Fibroblast of lung (primary cell): ENCODE data around the gene ATG10. TPM values are rescaled to one million over a fixed set of nuclear protein-coding genes. Genes with fewer than 3 reads are reported as not detected.

ENCODE experiments used
- DNase-seq, 2 donors: peaks; one replicate each; pipeline versions ENCODE4 v3.0.0 to v3.0.0-alpha.2; 2010; ENCODE audit warnings: low read depth in 2 of 2
- H2AFZ ChIP-seq: 2 replicates; pipeline ENCODE4 v1.5.1; 2012; ENCODE audit warnings: low read length, control low read depth, inconsistent platforms
- H3K27ac ChIP-seq: 2 replicates; pipeline ENCODE4 v1.5.1; 2011; ENCODE audit warnings: low read length, control low read depth; ENCODE audit not compliant: insufficient read depth
- H3K27me3 ChIP-seq: 2 replicates; pipeline ENCODE4 v1.5.1; 2011; ENCODE audit warnings: mild to moderate bottlenecking, low read length; ENCODE audit not compliant: control insufficient read depth, insufficient read depth
- H3K36me3 ChIP-seq: 2 replicates; pipeline ENCODE4 v1.5.1; 2011; ENCODE audit warnings: low read length; ENCODE audit not compliant: control insufficient read depth, insufficient read depth
- H3K4me1 ChIP-seq: 2 replicates; pipeline ENCODE4 v1.5.1; 2011; ENCODE audit warnings: low read length; ENCODE audit not compliant: control insufficient read depth, insufficient read depth; ENCODE audit errors: extremely low read depth
- H3K4me2 ChIP-seq: 2 replicates; pipeline ENCODE4 v1.5.1; 2011; ENCODE audit warnings: low read length, control low read depth; ENCODE audit not compliant: insufficient read depth; ENCODE audit errors: extremely low read depth
- H3K4me3 ChIP-seq, 4 experiments: fragments of 200-600 bp in 1 of 4; sonication (generic) in 1 of 4; replicated peaks in 1 of 4; 2 replicates each; pipeline ENCODE4 v1.5.1; 2011 to 2016; ENCODE audit warnings: low read length in 4 of 4, low read depth in 3 of 4, mild to moderate bottlenecking in 3 of 4, control low read depth in 2 of 4, inconsistent platforms in 1 of 4, mixed read lengths in 1 of 4; ENCODE audit not compliant: insufficient read depth in 1 of 4; ENCODE audit errors: control extremely low read depth in 1 of 4
- H3K79me2 ChIP-seq: 2 replicates; pipeline ENCODE4 v1.5.1; 2012; ENCODE audit warnings: mild to moderate bottlenecking, low read length, inconsistent platforms; ENCODE audit not compliant: control insufficient read depth, insufficient read depth
- H3K9ac ChIP-seq: 2 replicates; pipeline ENCODE4 v1.5.1; 2011; ENCODE audit warnings: mild to moderate bottlenecking, low read length, control low read depth; ENCODE audit not compliant: insufficient read depth
- H3K9me3 ChIP-seq: 2 replicates; pipeline ENCODE4 v1.5.1; 2012; ENCODE audit warnings: low read depth, low read length; ENCODE audit not compliant: control insufficient read depth, insufficient read depth
- H4K20me1 ChIP-seq: 2 replicates; pipeline ENCODE4 v1.5.1; 2011; ENCODE audit warnings: low read length; ENCODE audit not compliant: control insufficient read depth, insufficient read depth; ENCODE audit errors: extremely low read depth
- EZH2 ChIP-seq: IDR thresholded peaks from 2 replicates; pipeline ENCODE4 v1.5.1; 2012; ENCODE audit warnings: low read length, control low read depth, mild to moderate bottlenecking; ENCODE audit errors: missing control alignments
- polyA plus RNA-seq, 2 donors: library from polyadenylated mRNA; depleted of rRNA in 1 of 2; stranded (reverse) in 1 of 2; unstranded in 1 of 2; fragments of >200 nt; gene quantifications; 2 replicates each; pipeline ENCODE4 v1.2.1, GENCODE V29; 2011 to 2012; ENCODE audit warnings: missing spikeins in 1 of 2
- total RNA-seq: library from RNA; depleted of rRNA; stranded (reverse); fragments of >200 nt; gene quantifications from 2 replicates; pipeline ENCODE4 v1.2.1, GENCODE V29; 2014
- TF ChIP-seq, protein P1 (sequence below), 2 donors: IDR thresholded peaks in 1 of 2; conservative IDR thresholded peaks in 1 of 2; 1 replicate in 1 of 2; 2 replicates in 1 of 2; pipeline ENCODE4 v1.5.1; 2011 to 2012; ENCODE audit warnings: low read length in 2 of 2, control low read depth in 1 of 2, inconsistent platforms in 1 of 2, low read depth in 1 of 2, mild to moderate bottlenecking in 1 of 2

Gene ATG10
- total and polyA plus RNA-seq, 2 donors (not counting 1 experiment from before 2014, with no cell fraction given) = 2.5 to 8.8 TPM

- Histone ChIP-seq H3K9ac (no peak overlapping the region), H3K4me1 (no peaks in the 10 kb centered on the region), H3K36me3 (no peaks in the 10 kb centered on the region), H3K79me2 (no peaks in the 10 kb centered on the region), H2AFZ (no peak overlapping the region), H3K4me3 (no peak overlapping the region), H3K4me2 (no peak overlapping the region), H3K27ac (no peak overlapping the region), H3K9me3 (no peaks in the 10 kb centered on the region), H4K20me1 (no peaks in the 10 kb centered on the region), H3K27me3 (no peaks in the 10 kb centered on the region)
- no peak for TF ChIP-seq EZH2
- TF ChIP-seq, protein P1, sequence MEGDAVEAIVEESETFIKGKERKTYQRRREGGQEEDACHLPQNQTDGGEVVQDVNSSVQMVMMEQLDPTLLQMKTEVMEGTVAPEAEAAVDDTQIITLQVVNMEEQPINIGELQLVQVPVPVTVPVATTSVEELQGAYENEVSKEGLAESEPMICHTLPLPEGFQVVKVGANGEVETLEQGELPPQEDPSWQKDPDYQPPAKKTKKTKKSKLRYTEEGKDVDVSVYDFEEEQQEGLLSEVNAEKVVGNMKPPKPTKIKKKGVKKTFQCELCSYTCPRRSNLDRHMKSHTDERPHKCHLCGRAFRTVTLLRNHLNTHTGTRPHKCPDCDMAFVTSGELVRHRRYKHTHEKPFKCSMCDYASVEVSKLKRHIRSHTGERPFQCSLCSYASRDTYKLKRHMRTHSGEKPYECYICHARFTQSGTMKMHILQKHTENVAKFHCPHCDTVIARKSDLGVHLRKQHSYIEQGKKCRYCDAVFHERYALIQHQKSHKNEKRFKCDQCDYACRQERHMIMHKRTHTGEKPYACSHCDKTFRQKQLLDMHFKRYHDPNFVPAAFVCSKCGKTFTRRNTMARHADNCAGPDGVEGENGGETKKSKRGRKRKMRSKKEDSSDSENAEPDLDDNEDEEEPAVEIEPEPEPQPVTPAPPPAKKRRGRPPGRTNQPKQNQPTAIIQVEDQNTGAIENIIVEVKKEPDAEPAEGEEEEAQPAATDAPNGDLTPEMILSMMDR (conservative IDR thresholded peaks at IDR 0.05 in 1 of 2, IDR thresholded peaks at IDR 0.05 in 1 of 2; ENCODE audit: low read depth in 1 of 2, low read length in 2 of 2) = no peak
- no peak for DNase-seq
Measured at GRCh38 chr5:81969226-81969625, 2.6 kb upstream of the ATG10 start.

DNA sequence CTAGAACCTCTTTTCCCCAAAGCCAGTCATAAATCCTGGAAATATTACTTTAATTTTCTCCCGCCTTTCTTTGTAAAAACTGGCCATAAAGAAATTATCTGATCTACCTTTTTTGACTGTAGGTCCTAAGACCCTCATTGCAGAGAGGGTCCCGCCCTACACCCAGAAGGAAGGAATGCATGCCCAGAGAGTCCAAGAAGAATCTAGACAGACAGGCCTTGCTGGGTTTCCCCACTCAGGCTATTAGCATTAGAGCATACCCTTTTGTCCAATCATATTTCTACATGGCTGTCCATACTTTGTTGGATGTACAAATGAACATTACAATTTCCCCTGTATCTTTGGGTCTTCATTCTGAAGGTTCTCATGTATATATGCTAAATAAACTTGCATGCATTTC is 1.9 kb upstream of the ATG10 start:
- Histone ChIP-seq H3K27ac (no peak overlapping the region), H3K9ac (no peak overlapping the region), H3K79me2 (no peaks in the 10 kb centered on the region), H3K4me3 (no peak overlapping the region), H3K9me3 (no peaks in the 10 kb centered on the region), H3K27me3 (no peaks in the 10 kb centered on the region), H2AFZ (no peak overlapping the region), H3K36me3 (no peaks in the 10 kb centered on the region), H4K20me1 (no peaks in the 10 kb centered on the region), H3K4me1 (no peaks in the 10 kb centered on the region), H3K4me2 (no peak overlapping the region)
- no peak for TF ChIP-seq EZH2
- TF ChIP-seq, protein P1 (conservative IDR thresholded peaks at IDR 0.05 in 1 of 2, IDR thresholded peaks at IDR 0.05 in 1 of 2; ENCODE audit: low read depth in 1 of 2, low read length in 2 of 2) = no peak
- DNase-seq = no peak

- TF ChIP-seq EZH2 = no peak
- TF ChIP-seq, protein P1 (conservative IDR thresholded peaks at IDR 0.05 in 1 of 2, IDR thresholded peaks at IDR 0.05 in 1 of 2; ENCODE audit: low read depth in 1 of 2, low read length in 2 of 2) = no peak
- Histone ChIP-seq H4K20me1 (no peaks in the 10 kb centered on the region), H3K27ac (peak overlapping the region; percentile 90), H3K79me2 (no peaks in the 10 kb centered on the region), H2AFZ (peak overlapping the region; percentile 88), H3K36me3 (no peaks in the 10 kb centered on the region), H3K4me1 (no peaks in the 10 kb centered on the region), H3K27me3 (no peaks in the 10 kb centered on the region), H3K9ac (peak overlapping the region; percentile 90), H3K4me3 (peak overlapping the region; percentile 67 to 92 (median 74)), H3K4me2 (peak overlapping the region; percentile 96), H3K9me3 (no peaks in the 10 kb centered on the region)
- peak; percentile 20 to 61 for DNase-seq
Measured at GRCh38 chr5:81971111-81971711, 612 bp upstream of the ATG10 start.
